Activated T-helper 1 cell treated with anti-CD3 and anti-CD28 coated beads, Interleukin-12 subunit alpha, Interleukin-12 subunit beta, Interleukin-2, Interleukin-4 antibody, amounts not matched to agents 30 ng/mL and 10 ng/mL and 1 ng/mL, durations not matched to agents 14 hours and 24 hours and 36 hours (primary cell): ENCODE measurements around the gene LDAF1. TPM values are rescaled to one million over a fixed set of nuclear protein-coding genes. Genes with fewer than 3 reads are reported as not detected.
"Not testable (repeated sequence)": the region's sequence is repeated elsewhere in the genome, so short reads cannot be mapped to it uniquely, and the experiment has no call there.

ENCODE experiments used
- DNase-seq: peaks from one replicate; pipeline ENCODE4 v3.0.0; 2021; ENCODE audit warnings: low spot score
- H3K27ac Mint-ChIP-seq: one replicate; pipeline ENCODE4 v1.8.0; 2021; ENCODE audit warnings: mild to moderate bottlenecking, mixed read lengths
- H3K27me3 Mint-ChIP-seq: one replicate; pipeline ENCODE4 v1.8.0; 2022; ENCODE audit warnings: mild to moderate bottlenecking, moderate library complexity, mixed read lengths; ENCODE audit not compliant: insufficient read depth
- H3K36me3 Mint-ChIP-seq: one replicate; pipeline ENCODE4 v1.8.0; 2021; ENCODE audit warnings: low read depth, mixed read lengths
- H3K4me1 Mint-ChIP-seq: one replicate; pipeline ENCODE4 v1.8.0; 2021; ENCODE audit warnings: low read depth, mixed read lengths
- H3K4me3 Mint-ChIP-seq: one replicate; pipeline ENCODE4 v1.8.0; 2021; ENCODE audit warnings: mild to moderate bottlenecking, moderate library complexity, mixed read lengths
- H3K9me3 Mint-ChIP-seq: one replicate; pipeline ENCODE4 v1.8.0; 2021; ENCODE audit warnings: mixed read lengths
- intact Hi-C: fragments of 100-400 bp; cut with micrococcal nuclease; formaldehyde crosslinking; loops from one replicate; pipeline ENCODE4 v1.15.1; 2024
- total RNA-seq: library from RNA; stranded (reverse); gene quantifications from 2 replicates; pipeline ENCODE4 v1.2.3, GENCODE V29; 2022

Gene LDAF1
- total RNA-seq, 1 donor from 2014 or later: 6.6 TPM

- intact Hi-C loops, DNase-seq, H3K4me1 Mint-ChIP-seq, H3K27ac Mint-ChIP-seq, H3K9me3 Mint-ChIP-seq, H3K36me3 Mint-ChIP-seq, H3K4me3 Mint-ChIP-seq: not testable (repeated sequence)
- peaks cover 15% of the 10 kb centered on the region for H3K27me3 Mint-ChIP-seq
Observed at GRCh38 chr16:21152160-21153030, 6.1 kb upstream of the LDAF1 start.

GRCh38 chr16:21153124-21153729 is 5.2 kb upstream of the LDAF1 start:
- H3K4me1 Mint-ChIP-seq, H3K9me3 Mint-ChIP-seq, H3K36me3 Mint-ChIP-seq, H3K27me3 Mint-ChIP-seq, intact Hi-C loops, H3K27ac Mint-ChIP-seq, DNase-seq, H3K4me3 Mint-ChIP-seq: not testable (repeated sequence)

- H3K4me3 Mint-ChIP-seq, H3K9me3 Mint-ChIP-seq, H3K36me3 Mint-ChIP-seq, H3K27ac Mint-ChIP-seq, H3K27me3 Mint-ChIP-seq, H3K4me1 Mint-ChIP-seq, DNase-seq, intact Hi-C loops: not testable (repeated sequence)
Observed at GRCh38 chr16:21156011-21156410, 2.5 kb upstream of the LDAF1 start.

DNA sequence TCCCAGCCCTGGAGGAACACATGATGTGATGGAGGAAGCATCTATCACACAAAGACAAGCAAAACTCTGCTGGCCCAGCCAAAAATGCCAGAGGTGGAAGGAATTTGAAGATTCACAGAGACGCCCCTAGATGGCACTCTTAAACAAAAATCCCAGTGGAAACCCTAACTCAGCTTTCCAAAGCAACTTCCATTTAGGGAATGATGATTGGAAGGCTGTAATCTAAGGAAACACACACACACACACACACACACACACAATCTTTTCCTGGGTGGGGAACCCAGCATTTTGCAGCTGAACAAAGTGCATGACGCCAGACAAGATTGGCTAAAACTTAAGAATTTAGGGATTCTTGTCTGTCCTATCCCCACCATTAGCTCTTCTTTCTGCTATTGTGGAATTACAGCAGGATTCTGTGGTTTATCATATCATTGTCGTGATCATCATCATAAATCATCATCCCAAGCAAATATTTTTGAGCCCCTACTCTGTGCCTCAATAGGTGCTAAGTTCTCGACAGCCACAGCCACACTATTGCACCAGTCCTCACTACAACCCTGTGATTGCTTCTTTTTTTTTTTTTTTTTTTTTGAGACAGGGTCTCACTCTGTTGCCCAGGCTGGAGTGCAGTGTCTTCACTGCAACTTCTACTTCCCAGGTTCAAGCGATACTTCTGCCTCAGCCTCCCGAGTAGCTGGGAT is 1.6 kb upstream of the LDAF1 start:
- H3K27me3 Mint-ChIP-seq: peaks cover 2% of the 10 kb centered on the region
- H3K4me3 Mint-ChIP-seq: peak overlapping the region; percentile 92
- H3K4me1 Mint-ChIP-seq: peaks cover 8% of the 10 kb centered on the region
- H3K36me3 Mint-ChIP-seq: peaks cover 6% of the 10 kb centered on the region
- intact Hi-C loops: no loop called here
- H3K27ac Mint-ChIP-seq: no peak overlapping the region
- no peaks in the 10 kb centered on the region for H3K9me3 Mint-ChIP-seq
- no peak for DNase-seq

GRCh38 chr16:21157632-21158031 is 842 bp upstream of the LDAF1 start:
- no peak for DNase-seq
- Mint-ChIP-seq H3K27ac (no peak overlapping the region), H3K27me3 (no peaks in the 10 kb centered on the region), H3K36me3 (peaks cover 8% of the 10 kb centered on the region), H3K4me1 (peaks cover 8% of the 10 kb centered on the region), H3K9me3 (no peaks in the 10 kb centered on the region), H3K4me3 (peak overlapping the region; percentile 92)
- intact Hi-C loops: loop anchor here (1.0 to 2.0 kb wide), 4 partner anchors 143 to 416 kb away; partner anchors contain the start of genes ERI2, REXO5 and THUMPD1

DNA sequence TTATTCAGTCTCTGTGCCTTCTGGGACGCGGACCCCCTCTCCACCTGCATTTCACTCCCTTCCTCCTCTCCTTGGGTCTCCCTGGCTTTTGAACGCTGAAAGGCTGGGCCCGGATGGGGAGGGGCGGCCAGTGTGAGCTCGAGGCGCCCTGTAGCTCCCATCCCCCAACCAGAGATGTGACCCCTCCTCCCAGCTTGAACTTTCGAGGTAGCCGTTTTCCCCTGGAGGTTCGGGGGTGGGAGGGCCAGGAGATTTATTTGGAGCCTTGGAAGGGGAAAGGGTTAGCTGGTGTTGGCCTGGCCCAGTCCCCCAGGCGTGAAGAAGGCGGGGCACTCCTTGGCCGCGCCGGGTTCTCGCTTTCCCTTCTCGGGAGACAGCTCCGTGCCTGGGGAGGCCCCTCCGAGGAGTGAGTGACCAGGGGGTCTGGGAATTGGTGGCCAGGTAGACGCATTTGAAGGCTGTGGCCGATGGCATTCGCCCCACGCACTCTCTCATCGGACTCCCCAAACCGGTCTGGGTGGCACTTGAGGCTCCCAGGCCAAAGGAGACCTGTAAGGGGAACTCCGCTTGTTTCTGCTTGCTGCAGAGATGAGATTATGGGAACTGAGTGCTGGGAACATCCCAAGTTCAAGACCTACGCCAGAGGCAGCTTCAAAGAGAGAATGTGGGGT is 942 bp downstream of the LDAF1 start:
- H3K36me3 Mint-ChIP-seq: peaks cover 8% of the 10 kb centered on the region
- no peaks in the 10 kb centered on the region for H3K9me3 Mint-ChIP-seq
- peak; percentile 1 for DNase-seq
- intact Hi-C loops: loop anchor here (2.0 kb wide), 1 partner anchor 353 kb away; the partner anchor contains the start of genes ERI2 and REXO5
- H3K4me1 Mint-ChIP-seq: peaks cover 8% of the 10 kb centered on the region
- H3K27me3 Mint-ChIP-seq: no peaks in the 10 kb centered on the region
- H3K4me3 Mint-ChIP-seq: peak overlapping the region; percentile 92
- peak overlapping the region; percentile 11 for H3K27ac Mint-ChIP-seq

GRCh38 chr16:21160276-21160675 is 1.8 kb downstream of the LDAF1 start:
- Mint-ChIP-seq H3K4me1 (peaks cover 8% of the 10 kb centered on the region), H3K27me3 (no peaks in the 10 kb centered on the region), H3K4me3 (no peak overlapping the region), H3K36me3 (peaks cover 8% of the 10 kb centered on the region), H3K9me3 (no peaks in the 10 kb centered on the region), H3K27ac (no peak overlapping the region)
- intact Hi-C loops: no loop called here
- no peak for DNase-seq

- no peaks in the 10 kb centered on the region for H3K27me3 Mint-ChIP-seq
- H3K9me3 Mint-ChIP-seq: no peaks in the 10 kb centered on the region
- no peak for DNase-seq
- no peak overlapping the region for H3K4me3 Mint-ChIP-seq
- H3K36me3 Mint-ChIP-seq: peaks cover 10% of the 10 kb centered on the region
- intact Hi-C loops: no loop called here
- H3K4me1 Mint-ChIP-seq: peaks cover 8% of the 10 kb centered on the region
- H3K27ac Mint-ChIP-seq: no peak overlapping the region
Observed at GRCh38 chr16:21161211-21161610, 2.7 kb downstream of the LDAF1 start.

- Mint-ChIP-seq H3K9me3 (no peaks in the 10 kb centered on the region), H3K4me1 (peaks cover 8% of the 10 kb centered on the region), H3K4me3 (no peak overlapping the region), H3K27me3 (no peaks in the 10 kb centered on the region), H3K27ac (no peak overlapping the region), H3K36me3 (peaks cover 10% of the 10 kb centered on the region)
- no peak for DNase-seq
- intact Hi-C loops: no loop called here
Observed at GRCh38 chr16:21162661-21163151, 4.2 kb downstream of the LDAF1 start.

GRCh38 chr16:21163576-21163975 is 5.1 kb downstream of the LDAF1 start:
- H3K36me3 Mint-ChIP-seq: peaks cover 10% of the 10 kb centered on the region
- H3K27ac Mint-ChIP-seq: no peak overlapping the region
- intact Hi-C loops: no loop called here
- H3K4me3 Mint-ChIP-seq: no peak overlapping the region
- H3K4me1 Mint-ChIP-seq: peaks cover 8% of the 10 kb centered on the region
- H3K9me3 Mint-ChIP-seq: no peaks in the 10 kb centered on the region
- DNase-seq: no peak
- no peaks in the 10 kb centered on the region for H3K27me3 Mint-ChIP-seq

DNA sequence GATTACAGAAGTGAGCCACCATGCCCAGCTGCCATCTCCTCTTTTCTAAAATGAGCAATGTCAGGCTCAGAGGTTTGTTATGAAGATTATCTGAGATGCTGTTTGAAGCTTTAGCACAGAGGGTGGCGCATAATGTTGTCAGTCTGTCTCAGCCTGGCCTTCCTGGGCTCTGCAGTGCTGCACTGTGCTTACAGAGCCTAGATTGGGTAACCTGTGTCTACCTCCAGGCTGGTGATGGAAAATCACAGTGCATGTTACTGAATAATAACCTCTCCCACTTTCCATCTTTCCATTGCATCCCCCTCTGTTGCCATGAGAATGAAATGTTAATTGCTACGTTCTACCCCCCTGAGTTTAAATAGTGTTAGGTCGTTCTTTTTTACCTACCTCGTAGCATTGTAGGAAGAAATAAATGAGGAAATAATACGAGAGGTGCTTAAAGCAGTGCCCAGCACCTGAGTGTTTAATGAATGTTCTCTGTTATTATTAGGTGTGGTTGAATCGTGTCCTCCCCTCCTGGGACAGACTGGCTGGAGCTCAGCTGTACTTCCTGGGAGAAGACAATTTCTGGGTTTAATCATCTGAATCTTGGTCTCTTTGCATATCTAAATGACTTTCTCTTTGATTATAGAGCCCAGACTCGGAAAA is 6.2 kb downstream of the LDAF1 start:
- H3K4me1 Mint-ChIP-seq: no peaks in the 10 kb centered on the region
- no peak for DNase-seq
- no peak overlapping the region for H3K27ac Mint-ChIP-seq
- H3K36me3 Mint-ChIP-seq: peaks cover 10% of the 10 kb centered on the region
- H3K4me3 Mint-ChIP-seq: no peak overlapping the region
- no peaks in the 10 kb centered on the region for H3K9me3 Mint-ChIP-seq
- intact Hi-C loops: no loop called here
- no peaks in the 10 kb centered on the region for H3K27me3 Mint-ChIP-seq

GRCh38 chr16:21166561-21166961 is 8.1 kb downstream of the LDAF1 start:
- H3K27ac Mint-ChIP-seq: no peak overlapping the region
- no peak overlapping the region for H3K4me3 Mint-ChIP-seq
- no peak for DNase-seq
- intact Hi-C loops: no loop called here
- H3K4me1 Mint-ChIP-seq: no peaks in the 10 kb centered on the region
- H3K9me3 Mint-ChIP-seq: no peaks in the 10 kb centered on the region
- peaks cover 9% of the 10 kb centered on the region for H3K36me3 Mint-ChIP-seq
- H3K27me3 Mint-ChIP-seq: no peaks in the 10 kb centered on the region
